Measurements from ENCODE around the gene KRTAP9-1.

DNA sequence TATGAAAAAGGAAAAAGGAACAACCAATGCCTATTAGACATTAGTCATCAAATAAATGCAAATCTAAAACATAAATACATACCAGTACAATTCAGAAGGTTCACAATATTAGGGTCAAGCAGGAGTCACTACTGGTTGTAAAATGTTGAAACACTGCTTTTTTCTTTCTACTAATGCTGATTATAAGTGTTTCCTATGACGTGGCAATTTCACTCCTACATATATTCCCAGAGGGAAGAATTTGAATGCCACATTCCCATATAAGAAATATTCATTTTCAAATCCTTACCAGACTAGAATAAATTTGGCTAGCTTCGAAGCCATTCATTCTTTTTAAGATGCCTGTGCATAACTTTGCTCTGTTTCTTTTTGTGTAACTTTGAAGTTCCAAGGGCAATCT, 34.1 kb downstream of the KRTAP9-1 start:
- TF ChIP-seq, protein P1, sequence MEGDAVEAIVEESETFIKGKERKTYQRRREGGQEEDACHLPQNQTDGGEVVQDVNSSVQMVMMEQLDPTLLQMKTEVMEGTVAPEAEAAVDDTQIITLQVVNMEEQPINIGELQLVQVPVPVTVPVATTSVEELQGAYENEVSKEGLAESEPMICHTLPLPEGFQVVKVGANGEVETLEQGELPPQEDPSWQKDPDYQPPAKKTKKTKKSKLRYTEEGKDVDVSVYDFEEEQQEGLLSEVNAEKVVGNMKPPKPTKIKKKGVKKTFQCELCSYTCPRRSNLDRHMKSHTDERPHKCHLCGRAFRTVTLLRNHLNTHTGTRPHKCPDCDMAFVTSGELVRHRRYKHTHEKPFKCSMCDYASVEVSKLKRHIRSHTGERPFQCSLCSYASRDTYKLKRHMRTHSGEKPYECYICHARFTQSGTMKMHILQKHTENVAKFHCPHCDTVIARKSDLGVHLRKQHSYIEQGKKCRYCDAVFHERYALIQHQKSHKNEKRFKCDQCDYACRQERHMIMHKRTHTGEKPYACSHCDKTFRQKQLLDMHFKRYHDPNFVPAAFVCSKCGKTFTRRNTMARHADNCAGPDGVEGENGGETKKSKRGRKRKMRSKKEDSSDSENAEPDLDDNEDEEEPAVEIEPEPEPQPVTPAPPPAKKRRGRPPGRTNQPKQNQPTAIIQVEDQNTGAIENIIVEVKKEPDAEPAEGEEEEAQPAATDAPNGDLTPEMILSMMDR (conservative IDR thresholded peaks at IDR 0.05 in 1 of 2, IDR thresholded peaks at IDR 0.05 in 1 of 2; ENCODE audit: low read depth in 1 of 2, low read length in 2 of 2) = no peak
- TF ChIP-seq EZH2 (IDR thresholded peaks at IDR 0.05; ENCODE audit: low read length, missing control alignments) = no peak
